GM10266 (cell line): ENCODE data around the gene FAM168A.
A peak's percentile ranks its signal among the peaks of the same experiment; 100 is the strongest.

Experiments
- DNase-seq: peaks from one replicate; pipeline ENCODE4 v3.0.0; 2012; ENCODE audit errors: extremely low spot score
- TF ChIP-seq, protein P1 (sequence below): IDR thresholded peaks from 2 replicates; pipeline ENCODE4 v1.5.1; 2012; ENCODE audit warnings: mild to moderate bottlenecking, low read depth; ENCODE audit not compliant: control insufficient read depth, insufficient read depth; ENCODE audit errors: missing control alignments

FAM168A gene

DNA sequence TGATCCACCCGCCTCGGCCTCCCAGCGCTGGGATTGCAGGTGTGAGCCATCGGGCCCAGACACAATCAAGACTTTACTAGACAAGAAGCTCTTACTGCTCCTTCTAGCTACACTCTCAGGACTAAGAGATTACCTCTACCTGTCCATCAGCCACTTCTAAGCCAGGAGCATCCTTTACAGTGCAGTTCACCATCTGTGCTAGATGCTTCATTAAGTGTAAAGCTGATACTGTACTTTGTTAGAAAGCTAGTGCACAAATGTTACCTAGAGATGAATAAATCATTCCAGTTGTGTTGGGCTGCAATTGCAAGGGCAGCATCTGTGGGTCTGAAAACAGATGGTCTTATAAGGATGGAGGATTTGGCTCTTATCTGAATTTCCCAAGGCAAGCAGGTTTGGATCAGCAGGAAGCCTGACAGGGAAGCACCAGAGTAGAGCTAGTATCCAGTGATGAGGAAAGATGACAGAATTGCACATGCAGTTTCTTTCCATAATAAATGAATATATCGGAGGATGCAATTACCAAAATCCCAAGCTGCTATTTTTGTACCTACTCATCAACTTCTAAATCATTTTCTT lies 58.3 kb downstream of the FAM168A start:
- no peak for DNase-seq

DNA sequence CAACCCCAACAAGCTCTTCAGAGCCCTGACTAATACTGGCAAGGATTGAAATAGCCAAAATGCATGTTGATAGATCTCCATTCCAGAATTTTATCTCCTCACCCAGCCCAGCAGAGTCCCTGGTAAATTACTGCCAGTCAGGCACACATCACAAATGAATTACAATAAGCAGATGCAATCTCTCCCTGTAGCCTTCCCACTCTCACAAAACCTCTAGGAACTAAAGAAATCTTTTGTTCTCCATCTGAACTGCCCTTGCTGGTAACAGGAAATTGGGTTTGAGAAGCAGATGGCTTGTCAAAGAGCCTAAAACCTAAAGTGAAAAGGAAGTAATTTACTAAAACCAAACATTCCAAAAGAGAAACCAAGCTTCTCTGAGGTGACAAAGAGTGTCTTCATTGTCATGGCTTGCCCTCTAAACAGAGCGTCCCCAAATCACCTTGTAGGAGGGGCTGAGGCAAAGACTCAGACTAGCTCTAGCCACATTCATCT lies 59.5 kb downstream of the FAM168A start:
- TF ChIP-seq, protein P1, sequence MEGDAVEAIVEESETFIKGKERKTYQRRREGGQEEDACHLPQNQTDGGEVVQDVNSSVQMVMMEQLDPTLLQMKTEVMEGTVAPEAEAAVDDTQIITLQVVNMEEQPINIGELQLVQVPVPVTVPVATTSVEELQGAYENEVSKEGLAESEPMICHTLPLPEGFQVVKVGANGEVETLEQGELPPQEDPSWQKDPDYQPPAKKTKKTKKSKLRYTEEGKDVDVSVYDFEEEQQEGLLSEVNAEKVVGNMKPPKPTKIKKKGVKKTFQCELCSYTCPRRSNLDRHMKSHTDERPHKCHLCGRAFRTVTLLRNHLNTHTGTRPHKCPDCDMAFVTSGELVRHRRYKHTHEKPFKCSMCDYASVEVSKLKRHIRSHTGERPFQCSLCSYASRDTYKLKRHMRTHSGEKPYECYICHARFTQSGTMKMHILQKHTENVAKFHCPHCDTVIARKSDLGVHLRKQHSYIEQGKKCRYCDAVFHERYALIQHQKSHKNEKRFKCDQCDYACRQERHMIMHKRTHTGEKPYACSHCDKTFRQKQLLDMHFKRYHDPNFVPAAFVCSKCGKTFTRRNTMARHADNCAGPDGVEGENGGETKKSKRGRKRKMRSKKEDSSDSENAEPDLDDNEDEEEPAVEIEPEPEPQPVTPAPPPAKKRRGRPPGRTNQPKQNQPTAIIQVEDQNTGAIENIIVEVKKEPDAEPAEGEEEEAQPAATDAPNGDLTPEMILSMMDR = no peak
- DNase-seq = peak; percentile 38

More for the DNA sequence above, 58.3 kb downstream of the FAM168A start:
- TF ChIP-seq, protein P1 = no peak

DNA sequence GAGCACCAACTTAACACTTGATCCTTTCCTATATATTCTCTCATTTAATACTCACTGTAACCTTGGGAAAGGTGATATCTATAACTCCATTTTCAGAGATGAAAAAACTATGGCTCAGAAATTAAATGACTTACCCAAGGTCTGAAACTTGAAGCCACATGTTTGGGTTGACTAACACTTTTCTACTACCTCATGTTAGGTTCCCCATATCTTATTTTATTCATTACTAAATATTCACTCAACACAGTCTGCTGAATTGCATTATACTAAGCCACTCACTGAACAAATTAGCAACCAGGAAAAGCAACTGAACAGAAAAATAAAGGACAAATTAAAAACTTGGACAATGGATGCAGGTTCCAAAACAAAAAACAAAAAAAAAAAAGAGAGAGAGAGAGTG lies 59.9 kb downstream of the FAM168A start:
- no peak for DNase-seq
- TF ChIP-seq, protein P1 = no peak

DNA sequence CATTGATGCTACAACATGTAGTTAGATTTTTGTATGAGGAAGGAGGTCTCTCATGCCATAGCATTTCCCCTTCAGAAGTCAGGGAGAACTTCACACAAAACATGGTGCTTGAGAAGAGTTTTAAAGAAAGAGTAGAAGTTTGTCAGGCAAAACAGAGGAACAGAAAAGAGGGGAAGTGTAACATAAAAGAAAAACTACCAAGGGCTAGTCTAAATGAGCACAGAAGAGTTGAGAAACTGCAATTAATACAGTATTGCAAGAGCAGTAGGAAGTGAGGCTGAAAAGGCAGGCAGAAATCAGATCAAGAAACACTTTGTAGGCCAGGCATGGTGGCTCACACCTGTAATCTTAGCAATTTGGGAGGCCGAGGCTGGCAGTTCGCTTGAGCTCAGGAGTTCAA lies 61.0 kb downstream of the FAM168A start:
- TF ChIP-seq, protein P1 = no peak

DNA sequence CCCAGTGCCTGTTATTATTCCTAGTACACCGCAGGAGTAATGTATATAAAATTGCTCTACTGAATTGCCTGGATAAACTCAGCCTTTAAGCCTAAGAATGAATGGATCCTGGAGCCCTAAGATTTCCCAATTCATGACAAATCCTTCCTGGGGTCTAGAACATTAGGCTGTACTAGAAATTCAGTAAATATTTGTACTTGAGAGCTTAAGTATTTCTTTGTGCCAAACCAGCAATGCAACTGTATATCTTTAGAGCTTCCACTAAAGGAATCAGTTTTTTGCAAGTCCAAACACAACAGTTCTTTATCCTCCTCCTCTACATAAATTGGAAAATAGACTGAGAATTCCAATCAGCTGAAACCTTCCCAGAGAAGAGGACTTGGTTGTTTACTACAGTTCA lies 65.6 kb downstream of the FAM168A start:
- TF ChIP-seq, protein P1 = no peak
- no peak for DNase-seq

More for the DNA sequence above, 61.0 kb downstream of the FAM168A start:
- no peak for DNase-seq

DNA sequence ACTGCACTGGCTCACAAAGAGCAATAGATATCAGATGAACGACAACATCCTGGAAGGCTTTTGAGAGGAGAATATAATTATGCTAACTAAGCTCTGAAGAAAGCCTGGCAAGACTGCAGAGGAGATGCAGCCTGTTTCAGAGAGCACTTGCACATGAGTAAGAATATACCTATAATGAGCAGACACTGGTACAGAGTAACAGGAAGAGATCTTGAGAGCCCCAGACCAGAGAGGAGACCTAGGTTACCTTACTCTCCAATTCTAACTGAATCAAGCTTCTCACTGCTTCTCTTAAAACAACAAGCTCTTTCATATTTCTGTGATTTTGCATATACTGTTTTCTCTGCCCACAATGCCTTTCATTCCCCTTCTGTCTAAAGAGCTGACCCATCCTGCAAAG lies 66.5 kb downstream of the FAM168A start:
- TF ChIP-seq, protein P1 = no peak
- DNase-seq = no peak

DNA sequence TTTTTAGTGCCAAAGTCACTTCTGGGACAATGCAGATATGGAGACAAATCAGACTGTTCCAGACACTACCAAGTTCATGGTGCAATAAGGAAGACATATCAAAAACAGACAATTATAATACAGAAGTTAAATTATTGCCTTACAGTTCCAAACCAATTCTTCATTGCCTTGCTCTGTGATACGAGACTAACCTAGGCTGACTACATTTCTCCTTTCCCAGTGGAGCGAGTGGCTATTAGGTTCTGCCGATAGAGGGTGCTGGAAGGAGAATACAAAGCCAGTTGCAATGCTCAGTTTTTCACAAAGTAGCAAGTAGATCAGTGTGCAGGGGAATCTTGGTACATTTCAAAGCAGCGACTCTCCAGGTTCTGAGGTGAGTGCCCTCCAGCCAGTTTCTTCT lies 67.8 kb downstream of the FAM168A start:
- TF ChIP-seq, protein P1 = peak; percentile 32
- no peak for DNase-seq
